ENCODE data around the gene RPL13A.

- TF ChIP-seq HOMEZ (CRISPR knock-in tag; IDR thresholded peaks at IDR 0.05) = no peak
- no peak for TF ChIP-seq ZKSCAN8 (CRISPR knock-in tag; IDR thresholded peaks at IDR 0.05)
- TF ChIP-seq GABPA (tag; conservative IDR thresholded peaks at IDR 0.05; ENCODE audit: low read depth) = no peak
- no peak for TF ChIP-seq CREM (IDR thresholded peaks at IDR 0.05; ENCODE audit: low read depth)
- no peak for TF ChIP-seq CBFA2T3 (IDR thresholded peaks at IDR 0.05)
- no peak for TF ChIP-seq SIN3B (IDR thresholded peaks at IDR 0.05; ENCODE audit: low read depth)
Measured at GRCh38 chr19:49513746-49514118, 26.3 kb downstream of the RPL13A start.
